ENCODE results near the gene RGL2.

Gene RGL2

DNA sequence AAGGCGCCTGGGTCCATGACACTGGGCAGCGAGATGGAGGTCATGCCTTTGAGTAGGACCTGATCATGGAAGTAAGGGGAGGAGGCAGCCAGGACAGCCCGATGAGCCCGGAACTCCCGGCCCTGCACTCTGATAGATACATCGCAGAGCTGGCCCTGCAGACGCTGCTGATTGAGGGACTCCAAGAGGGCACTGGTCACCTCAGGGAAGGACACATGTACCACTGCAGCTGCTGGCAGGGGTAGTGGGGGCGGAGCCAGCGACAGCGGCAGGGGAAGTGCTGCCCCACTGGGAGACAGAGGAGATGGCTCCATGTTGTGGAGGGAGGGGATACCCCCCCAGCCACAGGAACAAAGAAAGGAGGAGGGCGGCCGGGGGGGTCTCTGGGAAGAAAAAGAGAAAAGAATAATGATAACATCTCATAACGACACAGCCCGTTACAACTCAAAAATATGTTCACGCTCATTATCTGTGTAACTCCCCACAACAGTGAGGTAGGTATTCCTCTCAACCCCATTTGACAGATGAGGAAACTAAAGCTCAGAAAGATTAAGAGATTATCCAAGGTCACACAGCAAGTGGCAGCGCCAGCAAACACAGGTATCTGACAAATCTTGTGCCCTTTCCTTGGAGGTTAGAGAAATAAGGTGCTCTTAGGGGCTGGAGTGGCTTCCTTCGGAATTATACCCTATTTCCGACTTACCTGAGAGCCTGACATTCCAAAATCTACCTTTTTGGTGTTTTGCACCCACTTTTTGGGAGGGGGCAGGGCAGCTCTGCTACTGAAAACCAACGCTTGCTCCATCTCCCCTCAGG, 18.1 kb upstream of the RGL2 start:
- no peak for DNase-seq

DNA sequence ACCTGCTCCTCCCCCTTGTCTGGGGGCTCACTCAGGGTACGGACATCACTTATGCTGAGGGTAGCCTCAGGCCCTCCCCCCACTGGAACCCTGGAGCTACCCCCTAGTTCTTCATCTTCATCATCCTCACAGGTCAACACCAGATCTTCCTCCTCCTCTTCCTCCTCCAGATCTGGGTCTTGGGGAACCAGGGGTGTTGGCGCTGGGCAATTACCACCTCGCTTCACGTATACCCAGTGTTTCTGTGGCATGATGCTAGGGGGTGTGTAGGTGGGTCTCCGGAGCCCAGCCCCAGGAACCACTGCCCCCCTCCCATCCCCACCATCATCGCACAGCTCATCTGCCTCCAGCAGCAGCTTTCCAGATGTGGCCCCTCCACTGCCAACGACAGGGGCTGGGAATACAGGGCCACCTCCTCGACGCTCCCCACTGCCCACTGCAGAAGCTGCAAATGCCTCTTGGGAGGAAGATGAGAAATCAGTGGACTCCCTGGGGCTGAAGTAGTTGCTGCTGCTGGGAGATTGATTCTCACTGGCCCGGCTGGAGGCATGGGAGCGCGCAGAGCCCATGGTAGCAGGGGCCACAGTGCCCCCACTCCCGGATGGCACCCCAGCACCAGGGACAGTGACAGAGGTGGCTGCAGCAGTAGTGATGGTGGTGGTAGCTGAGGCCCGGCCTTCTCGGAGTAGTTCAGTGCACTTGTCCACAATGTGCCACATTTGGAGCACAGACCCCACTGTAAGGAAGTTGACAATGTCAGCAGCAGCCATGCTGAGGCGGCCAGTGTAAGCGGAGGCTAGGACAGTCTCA, 17.3 kb upstream of the RGL2 start:
- no peak for DNase-seq

DNA sequence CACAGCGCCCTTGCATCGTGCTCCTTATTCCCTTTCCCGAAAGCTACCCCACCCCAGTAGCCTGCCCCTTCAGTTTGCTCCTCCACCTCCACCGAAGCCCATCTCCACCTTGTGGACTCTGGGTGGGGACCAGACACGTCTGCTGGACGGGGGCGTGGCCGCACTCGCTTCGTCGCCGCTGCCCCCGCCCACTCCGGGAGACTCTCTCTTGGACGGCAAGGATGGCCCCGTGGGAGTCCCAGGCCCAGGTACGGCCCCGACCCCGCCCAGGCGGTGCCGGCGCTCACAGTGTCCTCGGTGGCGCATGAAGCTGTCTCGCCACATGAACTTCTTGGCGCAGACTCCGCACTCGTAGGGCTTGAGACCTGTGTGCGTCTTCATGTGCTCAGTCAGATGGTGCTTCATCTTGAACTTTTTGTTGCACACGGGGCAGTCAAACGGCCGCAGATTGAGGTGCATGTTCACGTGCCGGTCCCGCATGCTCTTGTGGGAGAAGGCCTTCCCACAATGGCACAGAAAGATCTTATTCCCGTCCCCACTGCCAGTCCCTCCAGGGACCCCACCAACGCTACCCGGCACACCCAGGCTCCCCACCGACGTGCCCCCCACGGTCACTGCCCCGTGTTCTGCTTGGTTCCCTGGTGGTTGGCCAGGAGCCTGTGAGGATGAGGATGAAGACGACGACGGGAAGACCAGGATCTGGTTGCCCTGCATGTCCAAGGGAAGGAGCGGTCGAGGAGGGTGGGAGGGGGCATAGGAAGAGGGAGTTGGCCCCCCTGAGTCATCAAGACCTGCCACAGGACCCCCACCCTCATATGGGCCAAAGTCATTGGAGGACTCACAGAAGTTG, 16.4 kb upstream of the RGL2 start:
- DNase-seq = no peak

DNA sequence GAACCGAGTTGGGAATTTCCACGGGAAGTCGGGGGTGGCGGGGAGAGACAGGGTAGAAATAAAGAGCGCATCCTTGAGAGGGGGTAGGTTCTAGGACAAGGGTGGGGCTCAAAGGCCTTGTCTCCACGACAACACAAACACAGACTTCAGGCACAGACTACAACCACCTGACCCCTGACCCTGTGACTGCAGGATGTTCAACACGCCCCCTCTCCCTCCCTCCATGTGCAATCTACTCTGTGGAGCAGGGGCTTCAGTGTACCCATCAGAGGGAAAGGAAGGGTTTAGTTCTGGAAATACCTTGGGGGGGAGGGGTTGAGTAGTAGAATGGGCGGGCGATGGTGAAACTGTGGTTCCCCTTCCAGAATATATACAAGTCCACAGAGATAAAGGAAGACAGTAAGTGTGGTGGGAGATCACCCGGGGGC, 15.8 kb upstream of the RGL2 start:
- peak; percentile 81 for DNase-seq

DNA sequence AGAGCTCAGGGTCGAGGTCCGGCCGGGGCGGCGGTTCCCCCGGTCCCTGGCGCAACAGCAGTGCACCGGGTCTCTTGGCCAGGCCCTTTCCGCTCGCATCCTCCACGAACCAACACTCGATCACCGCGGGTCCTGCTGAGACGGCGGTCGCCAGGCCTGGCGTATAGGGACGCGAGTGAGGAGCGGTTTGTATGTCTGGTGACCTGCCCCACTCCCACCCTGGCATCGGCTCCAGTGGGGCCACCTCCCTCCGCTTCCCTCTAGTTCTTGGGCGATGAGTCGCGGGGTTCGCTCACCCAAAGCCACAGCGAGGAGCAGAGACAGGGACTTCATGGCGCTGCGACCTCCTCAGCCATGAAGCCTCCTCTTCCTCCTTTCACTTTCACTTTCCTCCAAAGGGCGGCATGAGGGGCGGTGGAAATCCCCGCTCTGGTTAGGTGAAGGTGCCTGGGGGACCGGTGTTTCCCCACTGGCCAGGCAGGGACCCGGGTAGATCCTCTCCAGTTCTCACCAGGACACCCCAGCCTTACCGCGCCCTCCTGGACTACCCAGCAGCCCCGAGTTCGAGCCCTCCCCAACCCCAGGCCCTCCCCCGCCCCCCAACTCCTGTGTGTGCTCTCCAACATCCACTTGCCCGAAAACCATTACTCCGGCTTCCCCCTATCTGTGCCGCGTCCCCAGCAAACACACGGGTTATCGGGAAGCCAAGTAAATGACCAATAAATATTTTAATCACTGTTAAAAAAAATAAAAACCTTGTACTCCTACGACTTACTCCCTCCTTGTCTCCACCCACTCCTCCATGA, 15.2 kb upstream of the RGL2 start, which contains the start of gene TAPBP:
Gene TAPBP, minus strand, starts transcription at position 370 of the 806 bp plus-strand sequence. Its CDS starts 37 bp downstream, at position 333.
- peak; percentile 89 for DNase-seq

DNA sequence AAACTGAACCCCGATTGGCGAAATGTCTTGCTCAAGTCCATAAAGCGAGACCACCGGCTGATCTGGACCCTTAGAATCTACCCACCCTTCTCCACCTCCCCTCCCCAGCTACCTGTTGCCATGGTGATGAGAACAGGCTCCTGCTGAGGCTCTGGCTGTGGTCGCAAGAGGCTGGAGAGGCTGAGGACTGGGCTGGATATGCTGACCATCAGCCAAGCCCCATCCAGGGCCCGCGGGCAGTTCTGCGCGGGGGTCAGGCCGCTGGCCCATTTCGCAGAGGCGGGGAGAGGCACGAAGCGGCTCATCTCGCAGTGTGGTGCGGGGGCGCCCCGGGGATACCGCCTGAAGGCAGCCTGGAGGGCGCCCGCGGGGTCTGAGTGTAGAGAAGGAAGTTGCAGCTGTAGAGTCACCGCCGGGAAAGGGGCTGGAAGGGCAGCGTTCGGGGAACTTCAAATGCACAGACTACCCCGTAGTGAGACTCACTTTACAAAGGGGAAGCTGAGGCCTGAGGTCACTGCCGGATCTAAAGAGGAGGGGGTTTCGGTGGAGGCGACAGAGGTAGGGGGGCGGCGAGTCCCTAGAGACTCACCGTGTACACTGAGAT, 14.5 kb upstream of the RGL2 start:
- peak; percentile 29 for DNase-seq

DNA sequence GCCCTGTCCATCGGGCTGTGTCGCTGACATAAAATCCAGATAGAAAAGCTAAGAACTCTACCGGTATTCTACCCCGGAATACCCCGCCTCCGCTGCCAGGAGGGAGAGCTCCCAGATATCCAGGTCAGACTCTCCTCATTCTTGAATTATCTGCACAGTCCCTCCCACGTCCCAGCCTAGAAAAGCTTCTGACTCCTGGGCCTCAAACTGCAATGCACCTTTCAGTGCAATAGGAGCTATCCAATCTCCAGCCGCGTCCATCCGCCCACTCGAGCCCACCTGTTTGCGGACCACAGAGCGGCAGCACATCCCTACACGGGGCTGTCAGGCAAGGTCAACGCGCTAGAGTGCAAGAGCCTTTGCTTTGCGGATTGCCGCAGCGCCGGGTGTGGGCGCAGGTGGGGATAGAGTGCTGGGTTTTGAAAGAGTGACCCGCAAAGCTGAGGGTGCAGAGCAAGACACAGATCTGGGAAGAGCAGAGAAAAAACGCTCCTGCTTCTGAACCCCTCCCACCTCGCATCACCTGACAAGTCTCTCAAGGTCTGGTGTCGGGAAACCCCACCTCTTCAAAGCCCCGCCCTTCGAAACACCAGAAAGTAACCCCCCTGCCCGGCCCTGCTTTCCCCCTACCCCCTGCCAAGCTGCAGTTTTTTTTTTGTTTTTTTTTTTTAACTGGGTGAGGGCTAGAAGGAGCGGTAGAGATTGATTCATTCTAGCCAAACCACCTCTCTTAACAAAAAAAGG, 13.8 kb upstream of the RGL2 start:
- peak; percentile 83 for DNase-seq

DNA sequence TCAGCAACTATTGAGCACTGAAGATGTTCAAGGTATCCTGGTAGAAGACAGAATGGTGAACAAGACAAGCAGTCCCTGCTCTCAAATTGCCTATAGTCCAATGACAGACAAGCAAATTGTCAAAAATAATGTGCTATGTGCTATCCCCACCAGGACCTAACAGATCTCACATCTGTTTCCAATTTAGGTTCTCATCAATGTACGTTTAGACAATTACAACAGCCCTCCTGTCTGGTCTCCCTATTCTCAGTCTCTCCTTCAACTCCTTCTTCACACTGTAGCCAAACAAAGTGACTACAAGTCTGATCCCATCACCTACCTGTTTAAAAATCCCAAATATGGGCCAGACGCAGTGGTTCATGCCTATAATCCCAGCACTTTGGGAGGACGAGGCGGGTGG, 7.6 kb upstream of the RGL2 start:
- DNase-seq = no peak

DNA sequence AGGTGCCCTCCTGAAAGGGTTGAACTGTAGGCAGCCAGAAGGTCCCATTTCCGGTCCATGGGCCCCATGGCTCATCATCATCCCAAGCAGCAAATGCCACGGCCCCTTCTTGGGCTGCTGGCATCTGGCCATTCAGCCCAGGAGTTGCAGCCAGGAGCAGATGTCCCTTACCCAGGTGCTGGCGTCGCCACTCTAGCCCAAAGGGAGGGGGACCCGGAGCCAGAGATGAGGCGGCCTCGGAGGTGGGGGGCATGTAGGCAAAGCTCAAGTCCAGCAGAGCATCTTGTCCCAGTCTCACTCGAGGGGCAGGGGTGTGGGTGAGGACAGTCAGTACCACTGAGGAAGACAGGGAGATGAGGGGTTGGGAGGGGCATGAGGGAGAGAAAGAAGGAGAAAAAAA, 6.3 kb upstream of the RGL2 start:
- no peak for DNase-seq

DNA sequence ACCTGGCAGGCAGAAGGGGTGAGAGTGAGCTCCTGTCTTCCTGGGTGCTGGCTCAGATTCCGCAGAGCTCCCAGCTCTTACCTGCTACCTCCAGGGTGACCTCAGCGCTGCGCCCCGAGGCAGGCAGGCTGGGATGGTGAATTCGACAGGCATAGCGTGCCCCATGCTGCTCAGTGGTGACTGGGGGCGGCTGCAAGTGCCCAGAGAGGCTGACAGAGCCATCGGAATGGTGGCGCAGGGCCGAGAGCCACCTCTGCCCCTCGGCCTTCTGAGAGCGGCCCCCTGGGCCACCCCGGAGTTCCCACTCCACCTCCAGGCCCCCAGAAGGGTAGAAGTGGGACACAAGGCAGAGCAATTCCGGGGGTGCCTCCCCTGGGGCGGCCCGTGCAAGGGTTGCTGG, 5.5 kb upstream of the RGL2 start:
- DNase-seq = no peak

DNA sequence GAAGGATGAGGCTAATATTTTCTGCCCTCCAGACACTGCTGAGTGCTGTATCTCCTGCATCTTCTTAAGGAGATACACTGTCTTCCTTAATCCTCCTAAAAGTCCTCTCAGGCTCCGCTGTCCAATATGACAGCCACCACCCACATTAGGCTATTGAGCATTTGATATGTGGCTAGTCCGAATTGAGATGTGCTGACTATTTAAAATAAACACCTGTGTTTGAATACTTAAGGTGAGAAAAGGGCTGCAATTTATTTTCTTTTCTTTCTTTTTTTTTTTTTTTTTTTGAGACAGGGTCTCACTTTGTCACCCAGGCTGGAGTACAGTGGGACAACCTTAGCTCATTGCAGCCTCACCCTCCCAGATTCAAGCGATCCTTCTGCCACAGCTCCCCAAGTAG, 3.1 kb upstream of the RGL2 start:
- no peak for DNase-seq

DNA sequence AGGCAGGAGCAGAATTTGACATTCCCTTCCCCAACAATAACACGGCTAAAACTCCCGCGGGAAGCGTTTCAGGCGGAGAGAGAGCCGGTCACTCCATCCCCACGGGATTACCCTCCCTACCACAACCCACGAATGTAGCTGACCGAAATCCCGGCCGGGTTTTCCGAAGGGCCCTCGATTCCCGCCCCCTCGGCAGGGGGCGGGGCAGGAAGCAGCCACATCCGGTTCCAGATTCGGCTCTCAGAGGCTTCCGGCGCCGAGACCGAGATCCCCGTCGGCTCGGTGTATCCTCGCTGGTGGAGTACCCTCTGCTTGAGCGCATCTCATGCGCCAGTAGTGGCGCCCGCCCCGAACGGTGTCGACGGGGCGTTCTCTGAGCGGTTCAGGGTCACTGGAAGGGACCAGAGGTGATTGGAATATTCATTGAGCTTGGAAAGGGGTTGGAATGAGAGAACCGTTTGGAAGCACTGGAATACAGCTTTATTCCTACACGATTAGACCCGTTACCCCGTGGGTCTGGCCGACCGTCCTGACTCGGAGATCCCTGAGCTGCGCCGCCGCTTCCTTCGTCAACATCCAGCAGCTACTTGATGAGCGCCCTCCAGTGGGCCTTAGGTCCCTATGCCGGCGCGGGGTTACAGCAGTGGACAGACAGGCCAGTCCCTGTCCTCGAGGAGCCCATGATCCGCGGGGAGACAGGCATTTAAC, 649 bp upstream of the RGL2 start:
- peak; percentile 91 for DNase-seq

DNA sequence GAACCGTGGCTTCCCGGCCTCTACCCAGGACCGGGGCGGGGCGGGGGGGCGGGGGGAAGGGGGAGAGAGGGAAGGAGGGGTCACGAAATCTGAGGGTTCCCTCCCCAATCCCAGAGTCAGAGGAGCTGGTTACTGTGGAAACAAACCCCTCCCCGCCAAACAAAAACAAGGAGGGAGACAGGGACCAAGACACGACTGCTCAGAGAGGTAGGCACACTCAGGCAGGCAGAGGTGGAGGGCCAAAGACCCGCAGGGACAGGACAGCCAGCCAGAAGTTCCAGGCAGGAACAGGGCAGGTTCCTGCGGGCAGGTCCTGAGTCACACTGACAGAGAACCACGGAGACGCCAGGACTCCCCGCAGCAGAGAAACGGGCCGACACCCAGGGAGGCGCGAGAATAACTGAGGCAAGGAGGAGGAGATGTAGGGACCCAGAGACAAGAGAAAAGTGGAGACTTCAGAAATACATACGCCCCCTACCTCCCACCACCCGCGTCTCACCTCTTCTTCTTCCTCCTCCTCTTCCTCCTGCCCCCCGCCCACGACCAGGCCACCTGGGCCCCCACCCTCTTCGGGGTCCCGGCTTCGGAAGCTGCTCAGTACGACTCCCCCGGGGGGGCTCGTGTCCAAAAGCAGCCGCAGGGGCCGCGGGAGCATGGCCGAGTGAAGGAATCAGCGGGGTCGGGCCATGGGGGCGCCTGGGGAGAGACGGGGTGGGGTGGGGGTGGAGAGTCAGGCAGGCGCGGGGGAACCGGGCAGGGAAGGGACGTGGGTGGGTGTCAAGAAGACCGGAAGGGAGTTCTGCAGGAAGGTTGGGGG, 578 bp downstream of the RGL2 start:
- DNase-seq = peak; percentile 72

DNA sequence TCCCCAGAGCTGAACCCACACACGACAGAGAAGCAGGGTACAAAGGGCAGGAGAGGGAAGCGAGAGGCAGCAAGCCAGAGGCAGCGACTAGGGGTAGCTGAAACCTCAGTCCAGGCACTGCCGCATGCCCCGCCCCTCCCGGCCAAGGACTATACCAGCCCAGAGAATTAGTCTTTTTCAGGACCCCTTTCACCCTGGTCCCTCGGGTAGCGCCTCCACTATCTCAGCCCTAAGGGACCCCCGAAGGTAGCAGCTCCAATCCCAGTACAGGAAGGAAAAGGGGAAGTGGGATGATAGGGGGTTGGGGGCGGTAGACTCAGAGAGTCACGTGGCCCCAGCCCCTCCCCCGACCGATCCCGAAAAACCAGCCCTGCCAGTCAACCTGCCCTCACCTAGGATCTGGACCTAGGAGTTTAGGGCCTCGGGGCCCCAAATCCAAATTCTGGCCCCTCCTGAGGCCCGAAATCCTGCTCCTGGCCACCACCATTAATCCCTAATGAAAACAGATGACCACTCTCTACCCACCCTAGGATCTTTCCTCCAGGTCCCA, 1.3 kb downstream of the RGL2 start:
- DNase-seq = no peak

DNA sequence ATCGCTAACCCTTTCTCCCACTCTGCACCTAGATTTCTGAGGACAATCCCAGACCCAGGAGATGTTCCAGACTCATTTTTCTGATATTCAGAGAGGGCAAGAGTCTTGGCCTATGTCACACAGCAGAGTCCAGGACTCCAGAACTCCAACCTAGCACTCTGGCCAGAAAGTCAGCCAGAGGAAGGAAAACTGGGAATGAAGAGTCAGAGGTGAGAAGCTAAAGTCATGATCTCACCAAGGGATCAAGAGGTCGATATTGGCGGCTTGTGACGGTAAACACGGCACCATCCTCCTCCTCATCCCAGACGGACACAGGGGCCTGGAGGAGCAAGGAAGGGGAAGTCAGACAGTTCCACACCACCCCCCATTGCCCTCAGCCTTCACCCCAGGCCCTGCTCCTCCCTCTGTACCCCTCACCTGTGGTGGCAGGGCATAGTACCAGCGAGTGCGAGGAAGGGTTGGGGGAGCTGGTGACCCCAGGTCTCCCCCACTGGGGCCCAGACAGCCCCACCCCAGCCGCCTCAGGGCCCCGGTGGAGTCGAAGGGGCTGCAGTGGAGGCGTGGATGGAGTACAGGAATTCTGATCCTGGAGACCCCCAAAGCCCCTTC, 1.8 kb downstream of the RGL2 start:
- DNase-seq = no peak

DNA sequence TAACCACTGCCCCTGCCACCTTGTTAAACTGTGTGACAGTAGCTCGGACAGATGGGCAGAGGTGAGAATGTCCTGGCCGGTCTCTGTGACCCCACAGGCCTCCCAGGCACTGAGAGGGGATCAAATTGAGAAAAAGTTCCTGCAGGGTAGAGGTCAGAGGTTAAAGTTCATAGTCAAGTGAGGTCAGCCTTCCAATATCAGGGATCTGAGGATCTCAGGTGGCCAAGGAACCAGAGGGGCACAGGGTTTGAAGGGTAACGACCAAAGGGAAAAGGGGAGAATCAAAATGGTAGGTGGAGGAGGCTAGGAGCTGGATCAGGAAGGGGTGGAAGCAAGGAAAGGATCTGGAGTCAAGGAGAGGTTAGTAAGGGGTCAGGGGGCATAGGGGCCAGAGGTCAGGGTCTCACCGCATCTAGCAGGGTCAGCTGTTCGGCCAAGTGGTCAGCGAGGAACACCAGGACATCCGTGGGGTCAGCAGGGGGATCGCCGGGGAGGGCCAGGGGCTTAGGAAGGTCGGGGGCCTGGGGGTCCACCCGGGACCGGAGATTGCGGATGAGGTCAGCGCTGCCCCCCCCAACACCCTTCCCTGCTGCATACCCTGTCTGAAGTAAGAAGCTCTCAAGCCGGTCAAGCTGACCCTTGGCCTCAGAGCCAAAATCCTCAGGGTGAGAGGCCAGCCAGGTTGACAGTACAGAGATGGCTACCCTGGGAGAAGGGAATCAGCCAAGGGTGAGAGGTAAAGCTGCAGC, 2.9 kb downstream of the RGL2 start:
- no peak for DNase-seq

DNA sequence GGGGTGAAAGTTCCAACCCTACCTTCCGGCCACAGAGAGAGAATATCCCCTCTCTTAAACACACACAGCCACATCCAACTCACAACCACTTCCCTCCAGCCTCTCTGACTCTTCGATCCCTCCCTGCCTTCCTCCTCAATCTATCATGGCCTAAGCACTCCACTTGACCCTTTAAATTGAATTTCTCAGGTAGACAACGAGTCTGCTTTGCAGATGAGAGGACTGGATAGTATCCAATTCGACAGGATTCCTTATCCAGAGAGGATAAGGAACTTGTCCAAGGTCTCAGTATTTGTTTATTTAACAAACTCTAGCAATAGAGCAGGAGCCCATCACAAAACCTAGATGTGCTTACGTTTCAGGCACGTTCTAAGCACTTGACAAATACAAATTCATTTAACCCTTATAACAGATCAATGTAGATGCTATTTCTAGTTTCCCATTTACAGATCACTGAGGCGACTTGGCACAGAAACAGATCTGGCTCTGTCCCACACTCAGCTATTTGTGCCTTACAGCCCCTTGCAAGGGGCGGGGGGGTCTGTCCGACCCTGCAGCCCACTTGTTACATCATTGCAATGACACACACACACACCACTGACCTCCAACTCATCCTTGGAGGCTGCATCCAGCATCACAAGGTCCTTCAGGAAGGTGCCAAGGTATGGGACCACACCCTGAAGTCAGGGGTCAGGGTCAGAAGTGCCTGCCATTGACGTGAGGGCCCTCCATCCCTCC, 4.5 kb downstream of the RGL2 start:
- DNase-seq = no peak
